Endothelial cell of umbilical vein (primary cell): Measurements from ENCODE around the gene ASB5. TPM values are rescaled to one million over a fixed set of nuclear protein-coding genes. Genes with fewer than 3 reads are reported as not detected.

Experiments used
- BruUV-seq: library from RNA; stranded (reverse); fragments of 400-500 nt; replicated peaks from 2 replicates; lab custom pipeline; 2021; lab: Mats Ljungman, UMichigan
- CTCF ChIA-PET: fragments of 300-600, 350-600 bp; sonication (Branson Sonifier 250); formaldehyde crosslinking; loops from one replicate; lab custom pipeline; 2021; ENCODE audit warnings: antibody characterized with exemption, inconsistent platforms; lab: Charles Lee
- POLR2A ChIA-PET: fragments of 300-600, 350-600 bp; sonication (Branson Sonifier 250); formaldehyde crosslinking; loops from one replicate; lab custom pipeline; 2021; ENCODE audit warnings: antibody characterized with exemption, inconsistent platforms; lab: Charles Lee
- DNase-seq: peaks from one replicate; pipeline ENCODE4 v3.0.0-alpha.2; 2011; ENCODE audit warnings: low read depth, low spot score
- FAIRE-seq: peaks from 2 replicates; lab custom pipeline; 2011; peaks lifted over from hg19 to GRCh38; lab: Jason Lieb, UNC
- H2AFZ ChIP-seq: 2 replicates; pipeline ENCODE4 v1.6.0; 2012; ENCODE audit warnings: low read depth, low read length, control low read depth, inconsistent platforms
- H3K27ac ChIP-seq: 2 replicates; pipeline ENCODE4 v1.5.1; 2011; ENCODE audit warnings: low read depth, mild to moderate bottlenecking, control low read depth, low read length, moderate library complexity; ENCODE audit not compliant: insufficient read depth
- H3K27me3 ChIP-seq, 2 experiments: 2 replicates each; pipeline versions ENCODE4 v1.6.0 to v1.6.1; 2011; ENCODE audit warnings: low read length in 2 of 2, mixed read lengths in 1 of 2; ENCODE audit not compliant: control insufficient read depth in 2 of 2, insufficient read depth in 2 of 2
- H3K36me3 ChIP-seq, 2 experiments: 2 replicates in 1 of 2; 3 replicates in 1 of 2; pipeline ENCODE4 v1.5.1; 2011; ENCODE audit warnings: low read length in 2 of 2, mild to moderate bottlenecking in 1 of 2, moderate library complexity in 1 of 2; ENCODE audit not compliant: control insufficient read depth in 2 of 2, insufficient read depth in 2 of 2; ENCODE audit errors: extremely low read depth in 1 of 2
- H3K4me1 ChIP-seq: 3 replicates; pipeline ENCODE4 v1.5.1; 2011; ENCODE audit warnings: mild to moderate bottlenecking, low read length; ENCODE audit not compliant: control insufficient read depth, insufficient read depth; ENCODE audit errors: extremely low read depth
- H3K4me2 ChIP-seq: 2 replicates; pipeline ENCODE4 v1.6.1; 2011; ENCODE audit warnings: low read length, control low read depth, mixed read lengths; ENCODE audit not compliant: insufficient read depth
- H3K4me3 ChIP-seq, 3 experiments: fragments of 200-600 bp in 1 of 3; sonication (generic), shearing (Covaris generic) in 1 of 3; replicated peaks in 1 of 3; 2 replicates each; pipeline ENCODE4 v1.5.1; 2011 to 2016; ENCODE audit warnings: control low read depth in 3 of 3, low read length in 3 of 3, mild to moderate bottlenecking in 2 of 3, inconsistent platforms in 1 of 3, low read depth in 1 of 3, moderate library complexity in 1 of 3; ENCODE audit not compliant: insufficient read depth in 1 of 3
- H3K79me2 ChIP-seq: 2 replicates; pipeline ENCODE4 v1.6.0; 2012; ENCODE audit warnings: low read length, inconsistent platforms; ENCODE audit not compliant: control insufficient read depth, insufficient read depth
- H3K9ac ChIP-seq: replicated peaks from 2 replicates; pipeline ENCODE3; 2011; ENCODE audit warnings: low read length, control low read depth; ENCODE audit not compliant: insufficient read depth; ENCODE audit errors: extremely low read depth
- H3K9me1 ChIP-seq: replicated peaks from 3 replicates; pipeline ENCODE4 v1.6.0; 2011; ENCODE audit warnings: mild to moderate bottlenecking, low read length; ENCODE audit not compliant: control insufficient read depth, insufficient read depth; ENCODE audit errors: extremely low read depth
- H3K9me3 ChIP-seq: replicated peaks from 2 replicates; pipeline ENCODE4 v1.5.1; 2012; ENCODE audit warnings: low read length, inconsistent platforms; ENCODE audit not compliant: control insufficient read depth, insufficient read depth
- H4K20me1 ChIP-seq: replicated peaks from 2 replicates; pipeline ENCODE3; 2011; ENCODE audit warnings: mild to moderate bottlenecking, low read length; ENCODE audit not compliant: control insufficient read depth, insufficient read depth; ENCODE audit errors: extremely low read depth
- CTCF ChIP-seq, 2 donors: IDR thresholded peaks; 1 replicate in 1 of 2; 2 replicates in 1 of 2; pipeline ENCODE4 v1.5.1; 2011; ENCODE audit warnings: low read length in 2 of 2, mild to moderate bottlenecking in 2 of 2, moderate library complexity in 2 of 2, control low read depth in 1 of 2, inconsistent platforms in 1 of 2, low read depth in 1 of 2; ENCODE audit not compliant: insufficient read depth in 1 of 2; ENCODE audit errors: extremely low read depth in 1 of 2
- EZH2 ChIP-seq: IDR thresholded peaks from 2 replicates; pipeline ENCODE4 v1.6.1; 2012; ENCODE audit warnings: borderline replicate concordance, low read depth, mild to moderate bottlenecking, moderate library complexity, low read length, inconsistent platforms; ENCODE audit not compliant: severe bottlenecking
- FOS ChIP-seq: IDR thresholded peaks from 2 replicates; pipeline ENCODE4 v1.6.1; 2011; ENCODE audit warnings: mild to moderate bottlenecking, low read length, moderate library complexity, borderline replicate concordance; ENCODE audit not compliant: insufficient read depth
- GATA2 ChIP-seq: IDR thresholded peaks from 2 replicates; pipeline ENCODE4 v1.7.0; 2011; ENCODE audit warnings: low read depth, mild to moderate bottlenecking, moderate library complexity, mixed read lengths, low read length; ENCODE audit not compliant: insufficient read length, insufficient read depth
- JUN ChIP-seq: IDR thresholded peaks from 2 replicates; pipeline ENCODE4 v1.6.1; 2011; ENCODE audit warnings: borderline replicate concordance, low read depth; ENCODE audit not compliant: insufficient read length, insufficient read depth
- MAX ChIP-seq: IDR thresholded peaks from 2 replicates; pipeline ENCODE4 v1.6.1; 2011; ENCODE audit not compliant: insufficient read depth, insufficient read length
- MYC ChIP-seq: IDR thresholded peaks from one replicate; pipeline ENCODE4 v1.6.1; 2011; ENCODE audit warnings: mild to moderate bottlenecking, low read depth, low read length
- POLR2A ChIP-seq: IDR thresholded peaks from 2 replicates; pipeline ENCODE4 v1.6.1; 2012; ENCODE audit warnings: low read depth, mild to moderate bottlenecking, control low read depth, low read length
- POLR2AphosphoS5 ChIP-seq: IDR thresholded peaks from 2 replicates; pipeline ENCODE4 v1.6.1; 2012; ENCODE audit warnings: low read depth, mild to moderate bottlenecking, control low read depth, low read length, moderate library complexity; ENCODE audit not compliant: insufficient read depth
- dilution Hi-C: fragments of 300-500 bp; cut with MboI; formaldehyde crosslinking; loops from one replicate; pipeline ENCODE4 v1.15.0; 2019; ENCODE audit warnings: low sequenced_read_pairs; ENCODE audit not compliant: extremely low pct_ligation_motif_present
- intact Hi-C: fragments of 100-400 bp; cut with micrococcal nuclease; formaldehyde crosslinking; loops from one replicate; pipeline ENCODE4 v1.10.0; 2022
- polyA plus RNA-seq, 4 experiments: library from polyadenylated mRNA; depleted of rRNA in 3 of 4; stranded (reverse) in 3 of 4; unstranded in 1 of 4; fragments of >200 nt; gene quantifications; 2 replicates each; pipeline versions ENCODE4 v1.2.1 to v1.2.3, GENCODE V29; 2011 to 2012; ENCODE audit warnings: missing spikeins in 1 of 4
- total RNA-seq: library from RNA; stranded (reverse); gene quantifications from 2 replicates; pipeline ENCODE4 v1.2.3, GENCODE V29; 2021

The ASB5 gene
- total and polyA plus RNA-seq, 2 donors (not counting 3 experiments of a cell fraction or from before 2014, with no cell fraction given): not detected

GRCh38 chr4:176276710-176277109 lies 7.7 kb upstream of the ASB5 start:
- TF ChIP-seq FOS (no peak), EZH2 (no peak), POLR2AphosphoS5 (no peak), MYC (no peak), MAX (no peak), GATA2 (no peak), JUN (no peak), POLR2A (no peak), CTCF (IDR thresholded peaks at IDR 0.05; ENCODE audit: extremely low read depth in 1 of 2, insufficient read depth in 1 of 2, low read depth in 1 of 2, low read length in 2 of 2) (no peak)
- POLR2A ChIA-PET: no interaction called here
- no peaks in the 10 kb centered on the region for H3K9me1 ChIP-seq
- no peaks in the 10 kb centered on the region for H3K9me3 ChIP-seq
- H3K27ac ChIP-seq: no peak overlapping the region
- CTCF ChIA-PET: interaction anchor here (1.2 to 1.3 kb wide), 3 partner anchors 38 to 125 kb away, joined by 4 to 9 read pairs (median 4); no protein-coding TSS in a partner anchor
- no peaks in the 10 kb centered on the region for H4K20me1 ChIP-seq
- no peaks in the 10 kb centered on the region for H3K36me3 ChIP-seq
- no peak overlapping the region for H3K4me2 ChIP-seq
- H3K4me1 ChIP-seq: no peaks in the 10 kb centered on the region
- dilution Hi-C loops: no loop called here
- intact Hi-C loops: loop anchor here (2.0 to 5.0 kb wide), 2 partner anchors 124 to 330 kb away; no protein-coding TSS in a partner anchor
- FAIRE-seq: no peak
- DNase-seq: no peak
- H2AFZ ChIP-seq: no peak overlapping the region
- H3K9ac ChIP-seq: no peak overlapping the region
- BruUV-seq: no TSS peak
- H3K79me2 ChIP-seq: no peaks in the 10 kb centered on the region
- peaks cover 0 to 2% of the 10 kb centered on the region in 2 experiments for H3K27me3 ChIP-seq
- no peak overlapping the region for H3K4me3 ChIP-seq
